Jurkat, Clone E6-1 (cell line): ENCODE data around the gene NXPH3.
A peak's percentile ranks its signal among the peaks of the same experiment; 100 is the strongest.
"Not testable (repeated sequence)": the region's sequence is repeated elsewhere in the genome, so short reads cannot be mapped to it uniquely, and the experiment has no call there.

ENCODE experiments used
- DNase-seq: peaks from one replicate; pipeline ENCODE4 v3.0.0-alpha.2; 2011; ENCODE audit warnings: low read depth, low spot score
- H3K4me3 ChIP-seq: 2 replicates; pipeline ENCODE4 v1.5.1; 2011; ENCODE audit warnings: mild to moderate bottlenecking, low read length, control low read depth, moderate library complexity

Gene NXPH3

DNA sequence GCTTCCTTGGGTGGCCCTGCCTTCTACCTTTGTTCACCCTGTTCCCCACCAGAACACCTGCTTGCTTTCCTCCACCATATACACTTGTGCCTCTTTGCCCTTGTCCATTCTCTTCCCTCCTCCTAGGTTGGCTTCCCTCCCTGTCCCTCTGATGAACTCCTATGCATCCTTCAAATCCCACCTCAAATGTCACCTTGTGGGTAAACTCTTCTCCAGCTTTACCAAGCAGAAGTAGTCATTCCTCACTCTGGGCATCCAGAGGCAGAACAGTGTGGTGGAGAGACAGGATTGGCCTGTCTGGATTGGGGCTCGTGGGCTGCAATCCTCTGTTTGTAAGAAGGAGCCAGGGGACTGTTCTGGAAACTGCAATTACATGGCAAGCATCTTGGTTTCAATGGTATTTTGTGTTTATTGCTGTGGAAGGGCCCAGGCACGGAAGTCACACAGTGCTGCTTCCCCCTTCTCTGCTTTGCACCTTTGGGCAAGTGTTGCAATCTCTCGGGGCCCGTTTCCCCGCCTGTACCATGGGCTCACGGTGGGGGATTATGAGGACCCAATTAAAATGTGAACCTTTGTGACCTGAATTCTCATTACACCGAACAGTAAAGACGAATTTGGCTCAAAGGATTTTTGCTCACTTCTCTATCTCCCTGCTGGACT, 21.9 kb upstream of the NXPH3 start:
- DNase-seq = no peak
- no peak overlapping the region for H3K4me3 ChIP-seq

GRCh38 chr17:49554694-49555494, 20.8 kb upstream of the NXPH3 start:
- no peak for DNase-seq
- H3K4me3 ChIP-seq = no peak overlapping the region

- H3K4me3 ChIP-seq = no peak overlapping the region
- DNase-seq = no peak
Observed at GRCh38 chr17:49555495-49556222, 20.0 kb upstream of the NXPH3 start.

- H3K4me3 ChIP-seq = no peak overlapping the region
Observed at GRCh38 chr17:49556223-49556943, 19.3 kb upstream of the NXPH3 start.

DNA sequence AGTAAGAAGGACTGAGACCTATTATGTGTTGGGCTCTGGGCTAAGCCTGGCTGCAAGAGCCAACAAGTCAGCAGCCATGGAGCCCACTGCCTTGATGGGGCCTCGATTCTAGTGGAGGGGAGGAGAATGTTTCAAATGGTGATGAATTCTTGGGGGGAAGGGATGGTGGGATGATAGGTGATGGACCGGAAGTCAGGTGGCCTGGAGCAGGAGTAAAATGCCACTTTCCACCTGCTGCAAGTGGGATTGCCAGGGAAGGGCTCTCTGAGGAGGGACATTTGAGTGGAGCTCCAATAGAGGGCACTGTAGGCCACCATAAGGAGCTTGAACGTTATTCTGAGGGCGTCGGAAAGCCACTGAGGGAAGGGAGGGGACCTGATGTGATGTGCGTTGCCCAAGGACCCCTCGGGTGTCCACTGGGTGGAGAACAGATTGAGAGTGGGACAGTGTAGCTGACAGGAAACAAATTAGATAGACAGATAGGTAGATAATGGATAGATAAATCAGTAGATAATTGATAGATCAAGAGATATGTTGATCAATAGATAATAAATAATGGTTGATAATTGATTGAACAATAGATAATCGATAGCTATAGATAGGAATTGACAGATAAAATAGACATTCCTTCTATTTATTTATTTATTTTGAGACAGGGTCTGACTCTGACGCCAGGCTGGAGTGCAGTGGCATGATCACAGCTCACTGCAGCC, 18.2 kb upstream of the NXPH3 start:
- no peak overlapping the region for H3K4me3 ChIP-seq
- DNase-seq = peak; percentile 60

More at GRCh38 chr17:49556223-49556943, 19.3 kb upstream of the NXPH3 start:
- DNase-seq = peak; percentile 60

- H3K4me3 ChIP-seq = no peak overlapping the region
- DNase-seq = no peak
Observed at GRCh38 chr17:49564638-49565037, 11.0 kb upstream of the NXPH3 start.

GRCh38 chr17:49565948-49566491, 9.7 kb upstream of the NXPH3 start:
- H3K4me3 ChIP-seq = no peak overlapping the region
- no peak for DNase-seq

DNA sequence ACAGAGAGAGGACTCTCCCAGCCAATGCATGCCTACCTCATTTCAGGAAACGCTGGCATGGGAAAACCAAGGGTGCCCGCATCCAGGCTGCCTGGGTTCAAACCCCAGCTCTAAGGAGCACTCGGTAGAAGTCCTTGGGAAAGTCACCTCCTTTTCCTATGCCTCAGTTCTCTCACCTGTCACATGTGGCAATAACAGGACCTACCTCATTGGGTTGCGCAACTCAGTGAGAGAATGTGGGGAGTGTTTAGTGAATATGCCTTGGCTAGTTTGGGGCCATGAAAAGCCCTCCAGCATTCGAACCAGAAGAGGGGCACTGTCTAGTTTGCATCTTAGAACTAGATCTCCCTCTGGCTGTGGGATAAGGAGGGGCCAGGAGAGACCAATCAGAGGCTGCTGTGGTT, 9.0 kb upstream of the NXPH3 start:
- no peak for DNase-seq
- H3K4me3 ChIP-seq = no peak overlapping the region

- no peak for DNase-seq
- no peak overlapping the region for H3K4me3 ChIP-seq
Observed at GRCh38 chr17:49567104-49567521, 8.6 kb upstream of the NXPH3 start.

- H3K4me3 ChIP-seq = no peak overlapping the region
- DNase-seq = peak; percentile 40
Observed at GRCh38 chr17:49567871-49568694, 7.6 kb upstream of the NXPH3 start.

- not testable (repeated sequence) for H3K4me3 ChIP-seq, DNase-seq
Observed at GRCh38 chr17:49568695-49569047, 7.0 kb upstream of the NXPH3 start.

DNA sequence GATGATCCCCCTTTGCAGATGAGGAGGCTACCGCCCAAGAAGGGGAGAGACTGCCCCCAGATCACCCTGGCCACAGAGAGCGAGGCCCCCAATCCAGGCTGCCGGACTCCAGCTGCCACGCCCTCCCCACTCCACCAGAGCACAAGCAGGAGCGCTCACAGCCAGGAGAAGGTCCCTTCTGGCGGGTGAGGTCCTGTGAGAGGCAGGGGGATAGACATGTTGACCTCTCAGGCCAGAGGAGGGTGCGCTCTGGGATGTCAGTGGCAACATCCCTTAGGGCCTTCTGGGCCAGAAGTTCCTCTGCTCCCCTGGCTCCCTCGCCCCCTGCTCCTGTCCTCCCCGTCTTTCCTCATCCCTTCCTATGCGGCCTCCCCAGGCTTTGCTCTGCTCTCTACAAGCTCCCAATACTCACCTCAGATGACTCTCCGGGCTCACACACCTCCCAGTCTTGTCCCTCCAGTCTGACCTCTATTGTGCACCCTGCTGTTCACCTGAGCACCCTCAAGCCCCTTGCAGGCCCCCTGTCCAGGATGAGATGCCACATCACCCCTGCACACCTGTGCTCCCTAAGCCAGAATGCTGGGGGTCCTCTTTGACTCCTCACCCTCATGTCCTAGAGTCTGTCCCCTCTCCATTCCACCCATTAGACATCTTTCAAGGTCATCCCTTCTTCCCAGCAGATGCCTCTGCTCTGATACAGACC, 5.0 kb upstream of the NXPH3 start:
- H3K4me3 ChIP-seq = no peak overlapping the region; the same call in 1 of the 2 replicates
- DNase-seq = no peak

DNA sequence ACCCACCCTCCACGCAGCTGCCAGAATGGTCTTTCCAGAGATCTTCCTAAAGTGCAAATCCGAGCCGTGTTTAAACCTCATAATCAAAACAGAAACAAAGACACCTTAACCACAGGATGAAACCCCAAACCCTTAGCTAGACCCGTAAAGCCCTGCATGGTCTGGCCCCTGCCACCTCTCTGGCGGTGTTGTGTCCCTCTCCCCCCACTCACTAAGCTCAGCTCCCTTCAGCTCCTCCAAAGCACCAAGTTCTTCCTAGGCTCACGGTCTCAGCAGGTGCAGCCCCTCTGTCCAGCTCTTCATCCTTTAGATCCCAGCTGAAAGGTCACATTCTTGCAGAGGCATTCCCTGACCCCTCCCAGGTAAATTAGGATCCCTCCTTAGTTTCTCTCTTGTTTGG, 4.4 kb upstream of the NXPH3 start:
- DNase-seq = no peak
- no peak overlapping the region for H3K4me3 ChIP-seq

DNA sequence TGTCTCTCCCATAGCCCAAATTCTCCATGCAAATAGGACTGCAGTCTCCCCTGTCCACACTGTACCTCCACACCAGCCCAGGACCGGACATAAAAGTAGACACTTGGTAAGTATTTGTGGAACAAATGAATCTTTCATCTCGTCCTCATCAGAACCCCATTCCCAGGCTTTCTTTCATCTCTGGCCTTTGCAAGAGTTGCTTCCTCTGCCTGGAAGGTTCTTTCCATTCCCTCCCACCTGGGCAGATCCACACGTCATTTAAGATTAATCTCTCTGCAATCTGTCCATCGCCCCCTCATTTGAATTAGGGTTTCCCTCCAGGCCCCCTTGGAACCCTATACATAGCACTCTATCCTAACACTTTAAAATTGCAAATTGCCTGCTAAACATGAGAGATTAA, 3.9 kb upstream of the NXPH3 start:
- DNase-seq = no peak
- no peak overlapping the region for H3K4me3 ChIP-seq

GRCh38 chr17:49572226-49572625, 3.4 kb upstream of the NXPH3 start:
- no peak overlapping the region for H3K4me3 ChIP-seq
- DNase-seq = no peak

GRCh38 chr17:49572806-49573420, 2.8 kb upstream of the NXPH3 start:
- no peak overlapping the region for H3K4me3 ChIP-seq
- no peak for DNase-seq
